GM18907 (cell line): ENCODE measurements around the gene ATP1A4.

Experiments
- ATAC-seq: cut with Tn5 transposase; IDR thresholded peaks from one replicate; pipeline ENCODE4 v1.9.1; 2021; ENCODE audit warnings: mild to moderate bottlenecking, moderate library complexity; ENCODE audit not compliant: unreplicated experiment

Gene ATP1A4

DNA sequence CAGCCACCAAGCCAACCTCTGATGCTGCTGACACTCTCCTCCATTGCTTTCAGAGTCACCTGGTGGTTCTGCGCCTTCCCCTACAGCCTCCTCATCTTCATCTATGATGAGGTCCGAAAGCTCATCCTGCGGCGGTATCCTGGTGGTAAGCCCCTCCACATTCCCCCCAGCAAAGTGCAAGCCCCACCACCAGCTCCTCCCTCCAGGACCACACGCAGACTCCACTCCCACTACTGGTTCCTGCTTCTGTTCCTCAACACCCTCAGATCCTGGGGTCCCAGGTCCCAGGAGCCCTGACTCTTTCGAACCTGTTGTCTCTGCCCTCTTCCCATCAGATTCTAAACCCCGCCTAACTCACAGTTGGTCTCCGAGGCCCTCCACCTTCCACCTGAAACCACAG is 11.6 kb upstream of the ATP1A4 start:
- ATAC-seq, result no peak

DNA sequence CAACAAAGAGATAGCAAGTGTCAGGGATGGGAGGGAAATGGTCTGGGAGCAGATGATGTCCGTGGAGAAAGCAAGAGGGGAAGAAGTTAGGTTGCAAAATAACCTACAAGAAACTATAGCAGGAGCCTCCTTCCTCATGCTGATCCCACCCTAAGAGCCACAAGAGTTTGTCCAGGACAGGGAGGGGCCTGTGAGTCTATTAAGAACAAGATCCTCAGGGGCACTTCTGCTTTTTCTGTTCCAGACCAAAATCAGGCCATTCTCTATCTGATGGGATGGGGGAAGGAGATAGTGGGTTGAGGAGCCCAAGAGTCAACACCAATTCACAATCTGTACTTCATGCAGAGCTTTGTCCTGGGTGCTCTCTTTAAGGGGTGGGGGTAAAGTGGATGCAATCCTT is 7.7 kb upstream of the ATP1A4 start:
- ATAC-seq, result no peak

- ATAC-seq, result no peak
These were observed 6.5 kb upstream of the ATP1A4 start for GRCh38 chr1:160144921-160145320.

DNA sequence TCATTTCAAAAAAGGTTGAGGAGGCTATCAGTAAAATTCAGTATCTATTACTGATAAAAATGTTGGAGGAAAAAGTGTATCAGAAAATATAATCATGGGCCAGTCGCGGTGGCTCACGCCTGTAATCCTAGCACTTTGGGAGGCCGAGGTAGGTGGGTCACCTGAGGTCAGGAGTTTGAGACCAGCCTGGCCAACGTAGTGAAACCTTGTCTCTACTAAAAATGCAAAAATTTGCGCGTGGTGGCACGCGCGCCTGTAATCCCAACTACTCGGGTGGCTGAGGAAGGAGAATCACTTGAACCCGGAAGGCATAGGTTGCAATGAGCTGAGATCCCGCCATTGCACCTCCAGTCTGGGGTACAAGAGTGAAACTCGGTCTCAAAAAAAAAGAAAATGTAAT is 5.3 kb upstream of the ATP1A4 start:
- no peak for ATAC-seq

GRCh38 chr1:160148121-160148520 is 3.3 kb upstream of the ATP1A4 start:
- no peak for ATAC-seq

DNA sequence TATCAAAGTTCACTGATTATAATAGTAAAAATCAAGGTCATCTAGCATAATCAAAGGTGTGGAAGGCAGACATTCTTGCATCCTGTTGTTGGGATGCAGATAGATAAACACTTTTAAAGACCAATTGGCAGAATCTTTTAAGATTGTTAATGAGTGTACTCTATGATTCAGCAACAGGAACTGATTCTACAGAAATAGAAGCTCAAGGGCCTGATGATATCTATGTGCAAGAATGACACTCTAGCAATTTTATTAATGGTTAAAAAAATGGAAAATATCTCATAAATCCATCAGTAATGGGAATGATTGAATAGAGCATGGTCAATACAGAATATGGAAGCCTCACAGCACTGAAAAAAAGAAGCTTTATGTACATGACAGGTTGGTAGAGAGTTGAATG is 2.2 kb upstream of the ATP1A4 start:
- ATAC-seq, result no peak

GRCh38 chr1:160149716-160150115 is 1.7 kb upstream of the ATP1A4 start:
- ATAC-seq, result no peak

DNA sequence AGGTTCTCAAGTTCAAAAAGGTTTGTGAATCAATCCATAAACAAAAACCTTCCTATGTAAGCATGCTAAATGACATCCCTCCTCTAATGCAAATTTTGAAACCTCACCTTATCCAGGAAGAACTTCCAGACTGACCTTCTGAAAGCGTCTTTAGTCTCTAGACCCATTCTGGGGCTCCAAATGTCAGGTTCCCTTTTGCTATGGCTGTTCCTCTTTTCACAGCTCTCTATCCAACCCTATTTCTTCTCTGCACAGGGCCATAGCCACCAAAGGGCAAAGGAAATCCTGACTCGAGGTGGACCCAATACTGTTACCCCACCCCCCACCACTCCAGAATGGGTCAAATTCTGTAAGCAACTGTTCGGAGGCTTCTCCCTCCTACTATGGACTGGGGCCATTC is 3.4 kb downstream of the ATP1A4 start:
- ATAC-seq, result no peak

GRCh38 chr1:160156361-160156760 is 5.0 kb downstream of the ATP1A4 start:
- ATAC-seq, result no peak

DNA sequence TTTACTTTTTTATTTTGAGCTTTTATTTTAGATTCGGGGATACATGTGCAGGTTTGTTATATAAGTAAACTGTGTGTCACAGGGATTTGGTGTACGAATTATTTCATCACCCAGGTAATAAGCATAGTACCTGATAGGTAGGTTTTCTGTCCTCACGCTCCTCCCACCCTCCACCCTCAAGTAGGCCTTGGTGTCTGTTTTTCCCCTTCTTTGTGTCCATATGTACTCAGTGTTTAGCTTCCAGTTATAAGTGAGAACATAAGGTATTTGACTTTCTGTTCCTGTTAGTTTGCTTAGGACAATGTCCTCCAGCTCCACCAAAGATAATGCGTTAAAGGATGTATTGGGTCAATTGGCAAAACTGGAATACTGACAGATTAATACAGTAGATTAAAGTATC is 5.8 kb downstream of the ATP1A4 start:
- ATAC-seq, result no peak

- ATAC-seq, result no peak
These were observed 6.6 kb downstream of the ATP1A4 start for GRCh38 chr1:160158031-160158430.

- ATAC-seq, result no peak
These were observed 7.1 kb downstream of the ATP1A4 start for GRCh38 chr1:160158534-160158933.

GRCh38 chr1:160159846-160160245 is 8.4 kb downstream of the ATP1A4 start:
- no peak for ATAC-seq

DNA sequence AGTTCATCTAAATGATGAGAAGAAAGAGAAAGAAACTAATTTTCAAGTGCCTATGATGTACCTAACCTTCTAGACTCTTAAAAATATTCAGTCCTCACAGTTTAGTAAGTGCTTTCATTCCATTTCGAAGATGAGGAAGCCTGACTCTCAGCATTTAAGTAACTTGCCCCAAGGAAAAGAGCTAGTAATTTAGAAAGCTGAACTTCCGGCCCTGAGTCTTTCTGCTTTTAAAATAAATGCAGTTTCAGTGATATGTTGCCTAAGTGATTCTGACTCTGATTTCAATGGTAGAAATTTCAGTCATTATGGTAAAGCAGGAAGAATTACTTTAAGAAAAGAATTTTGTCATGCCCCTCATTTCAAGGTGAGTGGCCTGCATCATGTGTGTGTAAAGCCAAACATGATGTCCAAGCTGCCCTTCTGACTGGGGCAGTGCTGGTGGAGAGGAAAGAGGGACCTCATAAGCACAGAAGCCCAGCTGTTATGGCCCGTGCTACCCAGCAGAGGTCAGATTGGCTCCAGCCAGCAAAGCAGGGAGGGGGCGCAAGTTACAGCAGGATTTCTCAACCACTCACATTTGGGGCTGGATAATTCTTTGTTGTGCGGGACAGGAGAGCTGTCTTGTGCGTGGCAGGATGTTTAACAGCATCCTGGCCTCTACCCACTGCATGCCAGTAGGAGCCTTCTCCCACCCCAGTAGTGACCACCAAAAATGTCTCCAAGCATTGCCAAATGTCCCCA is 10.7 kb downstream of the ATP1A4 start:
- no peak for ATAC-seq

GRCh38 chr1:160162931-160163330 is 11.5 kb downstream of the ATP1A4 start:
- no peak for ATAC-seq

GRCh38 chr1:160163615-160164014 is 12.2 kb downstream of the ATP1A4 start:
- no peak for ATAC-seq

- ATAC-seq, result no peak
These were observed 12.7 kb downstream of the ATP1A4 start for GRCh38 chr1:160164121-160164520.

- ATAC-seq, result no peak
These were observed 14.9 kb downstream of the ATP1A4 start for GRCh38 chr1:160166166-160166868.

- no peak for ATAC-seq
These were observed 15.7 kb downstream of the ATP1A4 start for GRCh38 chr1:160167056-160167455.

DNA sequence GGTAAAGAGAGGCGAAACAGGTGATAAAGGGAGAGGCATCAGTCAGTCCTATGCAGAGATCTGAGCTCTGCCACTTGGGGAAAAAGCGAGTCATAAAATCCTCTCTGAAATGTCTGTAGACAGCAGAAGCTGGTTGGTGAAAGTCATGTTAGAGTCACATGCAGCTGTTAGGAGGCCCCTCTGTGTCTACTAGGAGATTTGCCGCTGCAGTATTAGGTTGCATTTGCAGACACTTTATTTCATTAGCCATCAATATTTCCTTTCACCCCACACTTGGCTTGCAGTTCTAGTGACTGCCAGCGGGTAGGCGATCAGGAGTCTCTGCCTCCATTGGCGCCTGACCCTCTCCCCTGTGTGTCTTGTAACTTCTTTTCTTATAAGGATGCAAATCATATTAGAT is 16.2 kb downstream of the ATP1A4 start:
- no peak for ATAC-seq

DNA sequence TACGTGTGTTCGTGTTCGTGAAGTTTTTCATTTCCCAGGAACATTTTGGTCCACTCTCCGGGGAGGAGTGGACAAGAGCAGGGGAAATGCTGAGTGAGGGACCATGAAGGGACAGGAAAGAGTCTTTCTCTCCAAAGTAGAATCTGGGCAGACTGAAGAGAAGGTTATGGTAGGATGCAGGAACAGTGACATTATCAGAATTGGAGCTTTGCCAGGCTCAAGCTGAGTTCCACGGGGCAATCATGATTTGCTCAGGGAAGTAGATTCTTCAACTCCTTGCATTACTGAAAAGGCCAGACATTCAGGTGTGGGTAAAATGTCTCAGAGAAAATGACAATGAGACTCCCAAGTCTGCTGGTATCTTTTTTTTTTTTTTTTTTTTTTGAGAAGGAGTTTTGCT is 16.6 kb downstream of the ATP1A4 start:
- ATAC-seq, result no peak

- no peak for ATAC-seq
These were observed 17.4 kb downstream of the ATP1A4 start for GRCh38 chr1:160168609-160169369.
